ENCODE data around the gene LRRC49.

LRRC49 gene

DNA sequence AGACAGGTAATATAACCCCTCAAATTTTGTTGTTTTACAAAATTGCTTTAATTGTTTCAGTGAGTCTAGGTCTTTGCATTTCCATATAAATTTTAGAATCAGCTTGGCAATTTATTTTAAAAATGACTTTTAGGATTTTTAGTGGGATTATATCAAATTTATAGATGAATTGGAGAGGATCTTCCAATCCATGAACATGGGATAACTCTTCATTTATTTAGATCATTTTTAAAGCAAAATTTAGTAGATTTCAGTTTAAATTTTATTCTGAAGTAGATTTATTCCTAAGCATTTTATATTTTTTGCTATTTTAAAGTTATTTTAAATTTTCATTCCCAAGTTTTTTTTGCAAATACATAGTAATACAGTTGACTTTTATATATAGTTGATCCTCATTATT lies 164.5 kb downstream of the LRRC49 start:
- no peak for DNase-seq

GRCh38 chr15:71057581-71057980 lies 165.0 kb downstream of the LRRC49 start:
- DNase-seq: no peak

- no peak for DNase-seq
These were observed 168.4 kb downstream of the LRRC49 start for GRCh38 chr15:71060983-71061382.

GRCh38 chr15:71066983-71067382 lies 174.4 kb downstream of the LRRC49 start:
- no peak for DNase-seq

DNA sequence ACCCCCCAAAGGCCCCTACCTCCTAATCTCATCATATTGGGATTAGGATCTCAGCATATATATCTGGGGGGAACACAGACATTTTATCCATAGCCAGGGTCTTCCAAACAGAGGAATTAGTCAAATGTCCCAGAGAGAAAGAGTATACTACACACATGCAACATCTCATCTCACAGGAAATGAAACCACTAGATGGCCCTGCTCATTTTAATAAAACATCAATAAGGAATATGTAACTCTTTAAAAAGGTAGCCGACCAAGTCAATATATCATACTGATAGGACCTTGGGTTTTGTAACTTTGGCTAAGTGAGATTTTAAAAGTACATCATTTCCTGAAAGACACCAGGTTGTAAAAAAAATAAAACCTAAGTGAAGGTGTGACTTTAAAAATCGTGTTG lies 177.1 kb downstream of the LRRC49 start:
- no peak for DNase-seq

DNA sequence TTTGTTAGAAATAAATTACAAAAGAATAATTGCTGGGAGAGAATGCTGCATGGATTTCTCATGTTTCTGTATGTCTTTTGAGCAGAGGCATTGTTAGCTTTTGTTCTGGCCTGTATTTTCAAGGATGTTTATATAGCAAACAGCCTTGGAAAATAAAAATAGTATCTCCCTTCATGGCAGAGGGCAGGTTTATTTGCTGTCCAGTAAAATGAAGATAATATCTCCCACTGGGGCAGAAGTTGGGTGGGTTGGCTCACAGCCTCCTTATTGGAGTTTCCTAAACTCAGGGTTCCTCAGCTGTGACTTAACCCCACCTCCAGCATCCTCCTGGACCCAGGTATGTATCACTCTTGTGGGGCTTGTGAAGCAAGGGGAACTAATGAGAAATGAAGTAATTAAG lies 178.9 kb downstream of the LRRC49 start:
- DNase-seq: no peak

GRCh38 chr15:71072423-71072822 lies 179.8 kb downstream of the LRRC49 start:
- no peak for DNase-seq

GRCh38 chr15:71078506-71079207 lies 186.0 kb downstream of the LRRC49 start:
- no peak for DNase-seq

DNA sequence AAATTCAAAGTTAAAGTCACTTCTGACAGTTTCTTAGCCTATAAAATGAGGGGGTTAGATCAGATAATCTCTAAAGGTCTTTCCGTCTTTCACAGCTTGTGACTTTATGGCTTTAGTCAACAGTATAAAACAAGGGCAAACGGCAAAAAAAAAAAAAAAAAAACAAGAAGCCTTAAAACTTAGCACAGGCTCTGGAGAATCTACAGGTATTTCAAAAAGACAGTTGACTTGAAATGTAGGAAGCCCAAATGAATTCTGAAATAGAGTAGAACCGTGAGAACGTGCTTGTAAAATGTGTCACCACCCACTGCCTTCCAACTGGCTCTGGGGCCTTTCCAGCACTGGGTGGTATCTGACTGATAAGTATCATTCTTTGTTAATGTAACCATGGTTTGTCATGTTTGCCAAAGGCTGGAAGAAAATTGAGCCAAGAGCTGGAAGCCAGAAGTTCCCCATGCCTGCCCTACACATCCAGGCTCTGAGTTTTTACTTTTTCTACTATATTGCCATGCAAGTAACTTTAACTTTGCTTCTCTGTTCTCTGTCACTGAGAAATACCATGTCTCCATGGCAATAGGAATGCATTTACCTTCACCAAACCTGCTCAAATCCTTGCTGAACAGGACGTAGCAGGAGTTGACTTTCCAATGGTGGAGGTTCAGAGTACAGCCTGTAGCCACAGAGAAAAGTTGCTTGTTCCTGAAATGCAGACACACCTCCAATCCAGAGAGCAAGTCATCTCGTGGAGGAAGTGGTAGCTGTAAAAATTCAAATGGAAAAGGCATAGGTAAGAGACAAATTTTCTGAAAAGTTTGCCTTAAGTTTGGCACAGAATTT lies 186.8 kb downstream of the LRRC49 start:
- no peak for DNase-seq

- DNase-seq: no peak
These were observed 187.5 kb downstream of the LRRC49 start for GRCh38 chr15:71080166-71080565.

- DNase-seq: peak; percentile 27
These were observed 188.1 kb downstream of the LRRC49 start for GRCh38 chr15:71080705-71081104.

DNA sequence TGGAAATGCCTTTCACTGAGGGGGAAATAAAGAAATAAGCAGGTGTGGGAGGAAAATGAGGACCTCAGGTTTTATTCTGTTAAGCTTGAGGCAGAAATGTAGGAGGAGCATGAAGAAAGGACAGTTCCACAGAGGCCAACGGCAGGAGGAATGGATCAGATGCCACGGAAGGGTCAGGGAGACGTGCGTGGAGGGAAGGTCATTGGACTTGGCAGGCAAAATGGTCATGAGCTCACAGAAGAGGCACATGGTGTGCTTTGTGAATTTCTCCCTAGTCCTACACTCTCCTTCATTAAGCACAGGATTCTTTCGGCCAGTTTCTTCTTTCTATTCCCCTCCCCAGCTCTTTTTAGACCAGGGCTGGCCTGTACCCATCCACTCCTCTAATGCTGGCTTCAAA lies 190.2 kb downstream of the LRRC49 start:
- no peak for DNase-seq

GRCh38 chr15:71083349-71083748 lies 190.7 kb downstream of the LRRC49 start:
- no peak for DNase-seq

DNA sequence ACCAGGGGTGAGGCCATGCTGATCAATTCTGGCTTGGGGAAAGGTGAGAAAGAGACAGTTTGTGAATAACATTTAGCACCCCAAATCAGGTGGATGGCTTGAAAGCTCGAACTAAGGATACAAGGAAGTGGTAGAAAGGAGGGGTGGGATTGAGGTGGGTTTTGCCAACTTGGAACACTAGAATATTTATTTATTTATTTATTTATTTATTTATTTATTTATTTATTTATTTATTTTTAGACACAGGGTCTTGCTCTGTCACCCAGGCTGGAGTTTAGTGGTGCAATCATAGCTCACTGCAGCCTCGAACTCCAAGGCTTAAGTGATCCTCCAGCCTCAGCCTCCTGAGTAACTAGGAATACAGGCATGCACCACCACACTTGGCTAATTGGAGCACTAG lies 191.6 kb downstream of the LRRC49 start:
- DNase-seq: no peak

- no peak for DNase-seq
These were observed 193.2 kb downstream of the LRRC49 start for GRCh38 chr15:71085809-71086208.

- no peak for DNase-seq
These were observed 195.5 kb downstream of the LRRC49 start for GRCh38 chr15:71088155-71088554.

DNA sequence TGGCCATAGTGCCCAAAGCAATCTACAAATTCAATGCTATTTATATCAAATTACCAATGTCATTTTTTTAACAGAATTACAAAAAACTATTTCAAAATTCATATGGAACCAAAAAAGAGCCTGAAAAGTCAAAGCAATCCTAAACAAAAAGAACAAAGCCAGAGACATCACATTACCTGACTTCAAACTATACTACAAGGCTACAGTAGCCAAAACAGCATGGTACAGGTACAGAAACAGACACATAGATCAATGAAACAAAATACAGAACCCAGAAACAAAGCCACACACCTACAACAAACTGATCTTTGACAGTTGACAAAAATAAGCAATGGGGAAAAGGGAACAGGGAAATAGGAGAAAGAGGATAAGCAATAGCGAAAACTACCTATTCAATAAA lies 196.1 kb downstream of the LRRC49 start:
- no peak for DNase-seq

DNA sequence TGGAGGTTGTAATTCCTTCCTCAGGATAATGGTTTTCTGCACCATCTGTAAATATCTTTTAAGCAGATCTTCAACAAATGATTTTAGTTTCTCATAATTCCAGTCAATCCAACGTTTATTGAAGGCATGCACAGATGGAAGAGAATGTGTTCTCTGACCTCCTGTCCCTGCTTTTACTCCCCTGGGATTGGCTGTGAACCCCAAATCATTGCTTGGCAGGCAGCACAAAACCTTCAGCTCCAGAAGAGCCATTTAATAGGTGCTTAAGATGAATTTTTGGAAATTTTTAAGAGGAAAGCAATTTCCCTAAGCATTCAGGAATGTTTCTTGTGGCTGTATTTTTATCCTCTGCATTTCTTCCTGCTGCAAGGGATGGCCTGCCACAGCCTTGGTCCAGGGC lies 197.2 kb downstream of the LRRC49 start:
- no peak for DNase-seq

DNA sequence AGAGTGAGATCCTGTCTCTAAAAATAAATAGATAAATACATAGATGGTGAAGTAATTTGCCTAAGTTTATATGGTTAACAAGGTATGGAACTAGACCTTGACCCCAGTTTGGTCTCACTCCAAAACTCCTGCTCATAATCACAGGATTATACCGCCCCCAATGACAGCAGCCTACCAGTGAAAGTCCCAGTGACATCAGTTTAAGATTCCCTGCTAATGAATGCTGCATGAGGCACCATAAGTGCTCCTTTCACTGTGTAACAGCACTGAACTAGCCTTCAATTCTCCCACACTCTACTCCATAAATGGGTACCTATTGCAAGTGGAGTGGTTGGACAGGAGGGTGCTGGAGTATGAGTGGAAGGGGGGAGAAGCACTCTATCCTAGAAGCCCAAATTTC lies 199.0 kb downstream of the LRRC49 start:
- DNase-seq: no peak

DNA sequence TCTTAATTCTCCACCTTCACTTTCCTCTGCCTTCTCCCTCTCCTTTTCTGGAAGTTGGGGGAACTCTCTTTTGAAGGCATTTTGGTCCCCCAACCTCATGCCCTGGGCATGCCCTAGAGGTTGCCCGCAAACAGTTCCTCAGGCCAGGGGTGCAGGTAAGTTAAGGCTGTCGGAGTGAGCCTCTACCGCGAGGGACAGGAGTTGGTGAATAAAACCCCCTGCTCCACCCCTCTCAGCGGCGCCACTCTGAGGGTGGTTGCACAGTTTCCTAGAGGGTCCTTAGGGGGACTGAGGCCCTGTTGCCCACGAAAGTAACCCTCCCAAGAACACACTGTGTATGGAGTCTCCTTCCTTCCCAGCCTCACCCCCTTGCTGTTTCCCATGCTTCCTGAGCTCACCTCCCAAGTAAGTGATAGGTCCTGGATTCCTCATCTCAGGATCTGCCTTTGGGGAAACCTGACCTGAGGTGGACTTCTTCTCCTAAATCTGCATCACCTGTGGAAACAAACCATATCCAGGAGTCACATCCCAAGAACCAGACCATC lies 199.5 kb downstream of the LRRC49 start:
- no peak for DNase-seq

- no peak for DNase-seq
These were observed 200.7 kb downstream of the LRRC49 start for GRCh38 chr15:71093054-71094024.

- no peak for DNase-seq
These were observed 201.5 kb downstream of the LRRC49 start for GRCh38 chr15:71094137-71094536.

- DNase-seq: no peak
These were observed 204.1 kb downstream of the LRRC49 start for GRCh38 chr15:71096676-71097075.
